Lower leg skin (tissue), 3 donors: Measurements from ENCODE around the gene STRN.

ENCODE experiments used
- POLR2A ChIP-seq, 2 donors: fragments of 450-650 bp; IDR thresholded peaks; one replicate each; pipeline ENCODE4 v1.6.1; 2016 to 2017; ENCODE audit warnings: antibody characterized with exemption in 2 of 2, mild to moderate bottlenecking in 1 of 2, moderate library complexity in 1 of 2
- TF ChIP-seq, protein P1 (sequence below), 3 donors: fragments of 450-650 bp; IDR thresholded peaks; one replicate each; pipeline ENCODE4 v1.5.1; 2016; ENCODE audit warnings: antibody characterized with exemption in 3 of 3, mild to moderate bottlenecking in 3 of 3, moderate library complexity in 2 of 3

GRCh38 chr2:36911012-36911411, 55.3 kb downstream of the STRN start:
- TF ChIP-seq, protein P1, sequence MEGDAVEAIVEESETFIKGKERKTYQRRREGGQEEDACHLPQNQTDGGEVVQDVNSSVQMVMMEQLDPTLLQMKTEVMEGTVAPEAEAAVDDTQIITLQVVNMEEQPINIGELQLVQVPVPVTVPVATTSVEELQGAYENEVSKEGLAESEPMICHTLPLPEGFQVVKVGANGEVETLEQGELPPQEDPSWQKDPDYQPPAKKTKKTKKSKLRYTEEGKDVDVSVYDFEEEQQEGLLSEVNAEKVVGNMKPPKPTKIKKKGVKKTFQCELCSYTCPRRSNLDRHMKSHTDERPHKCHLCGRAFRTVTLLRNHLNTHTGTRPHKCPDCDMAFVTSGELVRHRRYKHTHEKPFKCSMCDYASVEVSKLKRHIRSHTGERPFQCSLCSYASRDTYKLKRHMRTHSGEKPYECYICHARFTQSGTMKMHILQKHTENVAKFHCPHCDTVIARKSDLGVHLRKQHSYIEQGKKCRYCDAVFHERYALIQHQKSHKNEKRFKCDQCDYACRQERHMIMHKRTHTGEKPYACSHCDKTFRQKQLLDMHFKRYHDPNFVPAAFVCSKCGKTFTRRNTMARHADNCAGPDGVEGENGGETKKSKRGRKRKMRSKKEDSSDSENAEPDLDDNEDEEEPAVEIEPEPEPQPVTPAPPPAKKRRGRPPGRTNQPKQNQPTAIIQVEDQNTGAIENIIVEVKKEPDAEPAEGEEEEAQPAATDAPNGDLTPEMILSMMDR (IDR thresholded peaks at IDR 0.05), result no peak
- TF ChIP-seq POLR2A (IDR thresholded peaks at IDR 0.05), result no peak
